ENCODE results near the gene KRTAP12-2. TPM values are rescaled to one million over a fixed set of nuclear protein-coding genes. Genes with fewer than 3 reads are reported as not detected.

Gene KRTAP12-2
- total RNA-seq, 4 donors from 2014 or later, result not detected

GRCh38 chr21:44709426-44710293 lies 42.9 kb upstream of the KRTAP12-2 start:
- Histone ChIP-seq H3K9me3 (no peaks in the 10 kb centered on the region), H3K27me3 (peaks cover 73 to 88% (median 87%) of the 10 kb centered on the region in 3 donors), H3K36me3 (no peaks in the 10 kb centered on the region), H3K4me3 (no peak overlapping the region), H3K4me1 (peaks cover 6 to 7% of the 10 kb centered on the region in 2 donors), H3K27ac (no peak overlapping the region)
- in situ Hi-C loops (cut with MboI; ENCODE audit: low sequenced_read_pairs in 4 of 4) (no loop called here), intact Hi-C loops (cut with DNase I; ENCODE audit: low total_unique reads) (no loop called here)
- no peak for ATAC-seq
- DNase-seq, result no peak
- TF ChIP-seq POLR2A (IDR thresholded peaks at IDR 0.05), result no peak
- no peak for TF ChIP-seq CTCF (IDR thresholded peaks at IDR 0.05 in 4 of 5, conservative IDR thresholded peaks at IDR 0.05 in 1 of 5)

- H3K4me1 ChIP-seq, result peaks cover 6 to 7% of the 10 kb centered on the region in 2 donors
- H3K4me3 ChIP-seq, result no peak overlapping the region
- H3K27ac ChIP-seq, result no peak overlapping the region
- DNase-seq (no peak), ATAC-seq (no peak)
- in situ Hi-C loops (cut with MboI; ENCODE audit: low sequenced_read_pairs in 4 of 4), result no loop called here
- no peaks in the 10 kb centered on the region for H3K36me3 ChIP-seq
- intact Hi-C loops (cut with DNase I; ENCODE audit: low total_unique reads), result no loop called here
- H3K9me3 ChIP-seq, result no peaks in the 10 kb centered on the region
- TF ChIP-seq POLR2A (IDR thresholded peaks at IDR 0.05) (no peak), CTCF (IDR thresholded peaks at IDR 0.05 in 4 of 5, conservative IDR thresholded peaks at IDR 0.05 in 1 of 5) (no peak)
- H3K27me3 ChIP-seq, result peaks cover 69 to 90% (median 88%) of the 10 kb centered on the region in 3 donors
Observed at GRCh38 chr21:44708866-44709425, 42.2 kb upstream of the KRTAP12-2 start.

GRCh38 chr21:44708213-44708865 lies 41.6 kb upstream of the KRTAP12-2 start:
- Histone ChIP-seq H3K27me3 (peaks cover 70 to 90% (median 88%) of the 10 kb centered on the region in 3 donors), H3K4me3 (no peak overlapping the region), H3K9me3 (no peaks in the 10 kb centered on the region), H3K27ac (no peak overlapping the region), H3K4me1 (peaks cover 6 to 7% of the 10 kb centered on the region in 2 donors), H3K36me3 (no peaks in the 10 kb centered on the region)
- in situ Hi-C loops (cut with MboI; ENCODE audit: low sequenced_read_pairs in 4 of 4) (no loop called here), intact Hi-C loops (cut with DNase I; ENCODE audit: low total_unique reads) (no loop called here)
- DNase-seq, result no peak
- TF ChIP-seq CTCF (IDR thresholded peaks at IDR 0.05 in 4 of 5, conservative IDR thresholded peaks at IDR 0.05 in 1 of 5) (no peak), POLR2A (IDR thresholded peaks at IDR 0.05) (no peak)
- ATAC-seq, result no peak

GRCh38 chr21:44706706-44707581 lies 40.2 kb upstream of the KRTAP12-2 start:
- H3K27ac ChIP-seq, result no peak overlapping the region
- in situ Hi-C loops (cut with MboI; ENCODE audit: low sequenced_read_pairs in 4 of 4) (no loop called here), intact Hi-C loops (cut with DNase I; ENCODE audit: low total_unique reads) (no loop called here)
- ATAC-seq (no peak), DNase-seq (no peak)
- H3K4me3 ChIP-seq, result no peak overlapping the region
- H3K9me3 ChIP-seq, result no peaks in the 10 kb centered on the region
- H3K4me1 ChIP-seq, result peaks cover 6 to 7% of the 10 kb centered on the region in 2 donors
- TF ChIP-seq CTCF (IDR thresholded peaks at IDR 0.05 in 4 of 5, conservative IDR thresholded peaks at IDR 0.05 in 1 of 5) (no peak), POLR2A (IDR thresholded peaks at IDR 0.05) (no peak)
- peaks cover 67 to 90% (median 88%) of the 10 kb centered on the region in 3 donors for H3K27me3 ChIP-seq
- H3K36me3 ChIP-seq, result no peaks in the 10 kb centered on the region
